ENCODE data around the gene C3orf49. TPM values are rescaled to one million over a fixed set of nuclear protein-coding genes. Genes with fewer than 3 reads are reported as not detected.

The C3orf49 gene
- total and polyA plus RNA-seq, 2 of the 13 experiments (the other 11 are each of a cell fraction or from before 2014, with no cell fraction given): not detected

GRCh38 chr3:63864008-63864964, 45.2 kb downstream of the C3orf49 start:
- ATAC-seq: peak; percentile 63
- in situ Hi-C loops (cut with HindIII; ENCODE audit: extremely low pct_ligation_motif_present, low pct_unique_long_range_greater_than_20kb) (loop anchor here (10.0 kb wide), 1 partner anchor 51 kb away; the partner anchor contains the start of gene SCAANT1), intact Hi-C loops (cut with micrococcal nuclease; ENCODE audit: unreplicated experiment) (loop anchor here (2.0 kb wide), 1 partner anchor 47 kb away; no protein-coding TSS in a partner anchor)
- Histone ChIP-seq H3K36me3 (replicated peaks in 1 of 2; ENCODE audit: control insufficient read depth in 1 of 2, insufficient read depth in 2 of 2, low read length in 2 of 2) (no peaks in the 10 kb centered on the region; a peak in 1 of 5 replicates), H3K79me2 (ENCODE audit: insufficient read depth, low read length) (peaks cover 40% of the 10 kb centered on the region), H3K9ac (ENCODE audit: insufficient read depth, low read depth, low read length) (peak overlapping the region; percentile 88), H4K20me1 (ENCODE audit: insufficient read depth, low read length) (no peaks in the 10 kb centered on the region), H3K4me1 (ENCODE audit: insufficient read depth, low read length) (peaks cover 46% of the 10 kb centered on the region), H3K4me3 (replicated peaks in 1 of 3; ENCODE audit: insufficient read depth in 1 of 3, low read depth in 2 of 3, low read length in 3 of 3) (peak overlapping the region; percentile 73 to 93 (median 85)), H3K9me3 (ENCODE audit: low read length) (no peaks in the 10 kb centered on the region), H2AFZ (ENCODE audit: low read length) (no peak overlapping the region), H3K4me2 (ENCODE audit: low read depth, low read length) (peak overlapping the region; percentile 86), H3K27ac (ENCODE audit: extremely low read length, insufficient read depth, low read length) (peak overlapping the region; percentile 79), H3K27me3 (ENCODE audit: control insufficient read depth in 1 of 2, insufficient read depth in 2 of 2, low read length in 2 of 2) (no peaks in the 10 kb centered on the region; a peak in 1 of 5 replicates)
- ChIA-PET POLR2A (interaction anchor here (1.4 to 1.8 kb wide), 2 partner anchors 11 to 48 kb away, joined by 6 to 11 read pairs; partner anchors contain the start of gene SCAANT1), CTCF (ENCODE audit: low intra/inter-chr PET ratio, low total read pairs) (no interaction called here)
- 2% methylated on average over 30 of the region's 93 CpGs for WGBS (ENCODE audit: low lambda C conversion rate)
- BruUV-seq (replicated peaks): no TSS peak
- DNase-seq (ENCODE audit: low spot score): no peak
- FAIRE-seq: no peak
- TF ChIP-seq XBP1 (CRISPR knock-in tag; IDR thresholded peaks at IDR 0.05) (no peak), TCF12 (IDR thresholded peaks at IDR 0.05) (no peak), TCF12 (CRISPR knock-in tag; IDR thresholded peaks at IDR 0.05) (no peak), ZBTB7B (CRISPR knock-in tag; IDR thresholded peaks at IDR 0.05) (peak; percentile 80), ATF7-NPFF (CRISPR knock-in tag; IDR thresholded peaks at IDR 0.05; ENCODE audit: low read depth) (no peak), ZNF777 (CRISPR knock-in tag; IDR thresholded peaks at IDR 0.05) (no peak), KDM2A (CRISPR knock-in tag; IDR thresholded peaks at IDR 0.05; ENCODE audit: borderline replicate concordance, low read depth) (peak; percentile 69; the same call in 1 of the 2 replicates), EEA1 (CRISPR knock-in tag; IDR thresholded peaks at IDR 0.05; ENCODE audit: borderline replicate concordance) (no peak), YEATS2 (CRISPR knock-in tag; IDR thresholded peaks at IDR 0.05; ENCODE audit: borderline replicate concordance) (no peak), ZNF768 (CRISPR knock-in tag; IDR thresholded peaks at IDR 0.05) (peak; percentile 38; the same call in 1 of the 2 replicates), PHF20 (CRISPR knock-in tag; IDR thresholded peaks at IDR 0.05) (no peak), ZNF451 (CRISPR knock-in tag; IDR thresholded peaks at IDR 0.05) (no peak), ZNF143 (CRISPR knock-in tag; IDR thresholded peaks at IDR 0.05) (no peak)
- TF ChIP-seq, protein P1, sequence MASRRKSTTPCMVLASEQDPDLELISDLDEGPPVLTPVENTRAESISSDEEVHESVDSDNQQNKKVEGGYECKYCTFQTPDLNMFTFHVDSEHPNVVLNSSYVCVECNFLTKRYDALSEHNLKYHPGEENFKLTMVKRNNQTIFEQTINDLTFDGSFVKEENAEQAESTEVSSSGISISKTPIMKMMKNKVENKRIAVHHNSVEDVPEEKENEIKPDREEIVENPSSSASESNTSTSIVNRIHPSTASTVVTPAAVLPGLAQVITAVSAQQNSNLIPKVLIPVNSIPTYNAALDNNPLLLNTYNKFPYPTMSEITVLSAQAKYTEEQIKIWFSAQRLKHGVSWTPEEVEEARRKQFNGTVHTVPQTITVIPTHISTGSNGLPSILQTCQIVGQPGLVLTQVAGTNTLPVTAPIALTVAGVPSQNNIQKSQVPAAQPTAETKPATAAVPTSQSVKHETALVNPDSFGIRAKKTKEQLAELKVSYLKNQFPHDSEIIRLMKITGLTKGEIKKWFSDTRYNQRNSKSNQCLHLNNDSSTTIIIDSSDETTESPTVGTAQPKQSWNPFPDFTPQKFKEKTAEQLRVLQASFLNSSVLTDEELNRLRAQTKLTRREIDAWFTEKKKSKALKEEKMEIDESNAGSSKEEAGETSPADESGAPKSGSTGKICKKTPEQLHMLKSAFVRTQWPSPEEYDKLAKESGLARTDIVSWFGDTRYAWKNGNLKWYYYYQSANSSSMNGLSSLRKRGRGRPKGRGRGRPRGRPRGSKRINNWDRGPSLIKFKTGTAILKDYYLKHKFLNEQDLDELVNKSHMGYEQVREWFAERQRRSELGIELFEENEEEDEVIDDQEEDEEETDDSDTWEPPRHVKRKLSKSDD (CRISPR knock-in tag; IDR thresholded peaks at IDR 0.05; ENCODE audit: low read depth): 0 out of 2 replicates have a peak, but pooled peaks have one; percentile 30
- TF ChIP-seq, protein P2, sequence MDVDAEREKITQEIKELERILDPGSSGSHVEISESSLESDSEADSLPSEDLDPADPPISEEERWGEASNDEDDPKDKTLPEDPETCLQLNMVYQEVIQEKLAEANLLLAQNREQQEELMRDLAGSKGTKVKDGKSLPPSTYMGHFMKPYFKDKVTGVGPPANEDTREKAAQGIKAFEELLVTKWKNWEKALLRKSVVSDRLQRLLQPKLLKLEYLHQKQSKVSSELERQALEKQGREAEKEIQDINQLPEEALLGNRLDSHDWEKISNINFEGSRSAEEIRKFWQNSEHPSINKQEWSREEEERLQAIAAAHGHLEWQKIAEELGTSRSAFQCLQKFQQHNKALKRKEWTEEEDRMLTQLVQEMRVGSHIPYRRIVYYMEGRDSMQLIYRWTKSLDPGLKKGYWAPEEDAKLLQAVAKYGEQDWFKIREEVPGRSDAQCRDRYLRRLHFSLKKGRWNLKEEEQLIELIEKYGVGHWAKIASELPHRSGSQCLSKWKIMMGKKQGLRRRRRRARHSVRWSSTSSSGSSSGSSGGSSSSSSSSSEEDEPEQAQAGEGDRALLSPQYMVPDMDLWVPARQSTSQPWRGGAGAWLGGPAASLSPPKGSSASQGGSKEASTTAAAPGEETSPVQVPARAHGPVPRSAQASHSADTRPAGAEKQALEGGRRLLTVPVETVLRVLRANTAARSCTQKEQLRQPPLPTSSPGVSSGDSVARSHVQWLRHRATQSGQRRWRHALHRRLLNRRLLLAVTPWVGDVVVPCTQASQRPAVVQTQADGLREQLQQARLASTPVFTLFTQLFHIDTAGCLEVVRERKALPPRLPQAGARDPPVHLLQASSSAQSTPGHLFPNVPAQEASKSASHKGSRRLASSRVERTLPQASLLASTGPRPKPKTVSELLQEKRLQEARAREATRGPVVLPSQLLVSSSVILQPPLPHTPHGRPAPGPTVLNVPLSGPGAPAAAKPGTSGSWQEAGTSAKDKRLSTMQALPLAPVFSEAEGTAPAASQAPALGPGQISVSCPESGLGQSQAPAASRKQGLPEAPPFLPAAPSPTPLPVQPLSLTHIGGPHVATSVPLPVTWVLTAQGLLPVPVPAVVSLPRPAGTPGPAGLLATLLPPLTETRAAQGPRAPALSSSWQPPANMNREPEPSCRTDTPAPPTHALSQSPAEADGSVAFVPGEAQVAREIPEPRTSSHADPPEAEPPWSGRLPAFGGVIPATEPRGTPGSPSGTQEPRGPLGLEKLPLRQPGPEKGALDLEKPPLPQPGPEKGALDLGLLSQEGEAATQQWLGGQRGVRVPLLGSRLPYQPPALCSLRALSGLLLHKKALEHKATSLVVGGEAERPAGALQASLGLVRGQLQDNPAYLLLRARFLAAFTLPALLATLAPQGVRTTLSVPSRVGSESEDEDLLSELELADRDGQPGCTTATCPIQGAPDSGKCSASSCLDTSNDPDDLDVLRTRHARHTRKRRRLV (CRISPR knock-in tag; IDR thresholded peaks at IDR 0.05): no peak

Data from HepG2 (cell line).